Endometrial microvascular endothelial cells (primary cell): ENCODE measurements around the gene CHRM4. TPM values are rescaled to one million over a fixed set of nuclear protein-coding genes. Genes with fewer than 3 reads are reported as not detected.

Source experiments
- in situ Hi-C: cut with HindIII; loops from 2 replicates; pipeline ENCODE4 v1.10.0; 2017; ENCODE audit warnings: low sequenced_read_pairs, low pct_unique_long_range_greater_than_20kb; ENCODE audit errors: inconsistent ontology term
- total RNA-seq: library from RNA; depleted of rRNA; stranded (reverse); fragments of >200 nt; gene quantifications from one replicate; pipeline ENCODE4 v1.2.3, GENCODE V29; 2015; ENCODE audit errors: inconsistent ontology term

The CHRM4 gene
- total RNA-seq, 1 donor from 2014 or later, result not detected

DNA sequence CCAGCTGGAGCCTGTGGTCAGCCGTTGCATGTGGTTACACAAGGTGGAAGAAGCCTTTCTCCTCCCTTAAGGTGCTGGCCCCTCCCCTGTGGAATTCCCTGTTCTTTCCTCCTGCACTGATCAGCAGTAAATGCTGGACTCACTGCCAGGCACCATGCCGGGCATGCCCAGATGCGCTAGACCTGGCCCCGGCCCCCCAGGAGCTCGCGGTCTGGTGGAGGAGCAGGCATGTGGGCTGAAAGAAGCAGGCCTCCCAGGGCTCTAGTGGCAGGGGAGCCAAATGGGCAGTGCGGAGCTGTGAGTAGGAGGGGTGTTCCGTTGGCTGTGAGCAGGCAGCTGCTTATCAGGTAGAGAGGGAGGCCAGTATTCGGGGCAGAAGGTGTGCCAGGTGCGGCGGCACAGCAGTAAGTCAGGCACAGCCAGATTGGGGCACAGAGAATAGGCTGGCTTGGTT is 34.1 kb downstream of the CHRM4 start:
- in situ Hi-C loops, result no loop called here

DNA sequence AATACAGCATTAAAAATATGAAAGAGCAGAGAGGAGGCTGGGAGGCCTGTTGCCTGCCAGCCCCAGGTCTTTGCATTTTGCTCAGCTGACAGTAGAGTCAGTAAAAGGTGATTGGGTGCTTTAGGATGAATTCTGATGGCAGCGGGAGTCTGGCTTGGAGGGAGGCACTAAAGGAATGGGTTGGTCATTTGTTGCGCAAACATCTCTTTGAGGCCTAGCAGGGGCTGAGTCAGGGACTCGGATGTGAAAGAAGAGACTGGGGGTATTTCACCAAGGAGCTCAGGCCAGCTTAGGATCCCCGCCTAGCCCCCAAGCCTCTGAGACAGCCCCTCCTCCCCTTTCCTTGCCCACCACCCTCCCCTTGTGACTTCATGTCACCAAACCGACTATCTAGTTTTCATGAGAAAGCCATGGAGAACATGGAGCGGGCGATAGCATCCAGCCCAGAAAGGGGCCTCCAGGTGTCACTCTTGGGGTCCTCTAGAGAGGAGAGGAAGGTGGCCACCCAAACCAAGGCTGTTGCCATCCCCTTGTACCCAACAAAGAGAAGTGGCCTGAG is 34.6 kb downstream of the CHRM4 start:
- in situ Hi-C loops, result no loop called here

DNA sequence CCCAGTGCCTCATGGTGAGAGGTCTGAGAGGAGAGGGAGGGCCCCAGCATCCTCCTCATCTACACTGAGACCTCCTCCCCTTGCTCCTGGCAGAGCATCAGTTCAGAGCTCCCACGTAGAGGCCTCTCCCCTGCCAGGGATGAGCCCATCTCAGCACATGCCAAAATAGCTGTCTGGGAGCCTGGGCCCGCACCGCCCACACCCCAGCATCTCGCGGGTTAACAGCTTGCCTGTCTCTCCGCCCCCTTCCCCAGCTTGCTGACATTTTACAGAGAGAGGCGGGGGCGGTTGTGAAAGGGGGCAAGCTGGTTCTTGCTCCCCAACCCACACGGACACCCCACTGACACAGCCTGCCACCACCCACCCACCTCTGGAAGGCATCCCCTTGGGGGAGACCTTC is 37.9 kb downstream of the CHRM4 start:
- in situ Hi-C loops, result no loop called here

DNA sequence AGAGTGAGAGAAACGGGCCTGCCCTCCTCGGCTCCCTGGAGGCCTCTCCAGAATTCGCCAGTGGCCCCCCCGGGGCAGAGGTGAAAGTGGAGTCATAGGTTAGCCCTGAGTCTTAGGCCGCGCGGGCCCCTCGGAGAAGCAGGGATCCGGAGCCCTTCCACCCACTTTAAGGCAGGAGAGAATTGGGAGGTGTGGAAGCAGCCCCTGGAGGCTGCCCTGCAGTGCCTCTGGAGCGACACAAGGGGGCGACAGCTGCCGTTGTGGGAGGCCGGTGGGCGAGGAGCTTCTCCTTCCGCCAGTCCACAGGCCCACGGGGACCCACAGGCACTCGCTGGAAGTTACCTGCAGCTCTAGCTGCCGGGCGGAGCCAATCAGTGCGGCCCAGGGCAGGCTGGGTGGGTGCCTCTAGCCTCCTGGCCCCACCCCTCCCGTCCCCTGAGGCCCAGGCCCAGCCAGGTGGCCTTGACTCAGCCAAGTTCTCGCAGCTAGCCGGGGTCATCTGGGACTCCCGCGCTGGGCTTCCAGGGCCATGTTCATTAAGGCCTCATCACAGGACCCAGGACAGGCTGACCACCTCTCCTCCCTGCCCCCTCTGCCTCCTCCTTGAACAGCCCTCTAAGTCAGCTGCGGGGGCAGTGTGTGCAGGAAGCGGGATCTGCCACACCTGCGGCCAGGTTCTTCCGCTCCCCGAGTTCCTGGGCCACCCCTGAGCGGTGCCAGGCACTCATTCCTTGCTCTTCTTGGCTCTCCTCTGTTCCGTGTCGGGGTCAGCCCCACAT is 39.3 kb downstream of the CHRM4 start:
- in situ Hi-C loops, result no loop called here

DNA sequence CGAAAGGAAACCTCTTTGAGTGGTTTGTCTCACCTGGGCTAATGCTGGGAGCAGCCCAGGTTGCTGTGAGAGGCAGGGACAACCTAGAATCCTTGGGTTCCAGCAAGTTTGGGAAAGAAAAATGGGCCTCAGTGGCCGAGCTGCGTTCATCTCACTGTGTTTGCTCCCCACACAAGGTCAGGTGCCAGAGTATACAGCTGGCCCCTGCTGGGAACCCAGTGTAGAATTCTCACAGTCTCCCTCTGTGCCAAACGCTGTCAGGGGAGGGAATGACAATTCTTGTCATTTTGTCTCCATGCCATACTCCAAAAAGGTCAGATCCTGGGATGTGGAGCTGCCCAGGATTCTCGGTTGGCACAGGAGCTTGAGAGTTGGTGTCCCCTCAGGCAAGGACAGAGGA is 40.0 kb downstream of the CHRM4 start:
- in situ Hi-C loops, result no loop called here

DNA sequence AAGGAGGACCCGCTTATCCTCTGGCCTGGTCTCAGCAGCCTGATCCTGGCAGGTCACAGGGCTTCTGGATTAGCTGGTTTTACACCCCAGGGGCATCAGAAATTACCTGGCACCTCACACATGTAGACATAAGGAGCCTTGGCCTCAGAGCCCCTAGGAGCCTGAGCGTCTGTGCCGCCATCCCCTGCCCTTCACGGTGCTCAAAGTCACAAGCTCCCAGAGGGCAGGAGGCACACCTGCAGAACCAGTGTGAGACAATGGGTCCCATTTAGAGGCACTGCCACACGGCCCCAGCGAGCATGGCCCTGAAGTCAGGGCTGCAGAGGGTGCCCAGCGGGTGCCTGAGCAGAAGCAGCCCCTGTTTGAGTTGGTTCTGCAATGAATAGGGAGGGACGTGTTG is 40.4 kb downstream of the CHRM4 start:
- in situ Hi-C loops, result no loop called here

DNA sequence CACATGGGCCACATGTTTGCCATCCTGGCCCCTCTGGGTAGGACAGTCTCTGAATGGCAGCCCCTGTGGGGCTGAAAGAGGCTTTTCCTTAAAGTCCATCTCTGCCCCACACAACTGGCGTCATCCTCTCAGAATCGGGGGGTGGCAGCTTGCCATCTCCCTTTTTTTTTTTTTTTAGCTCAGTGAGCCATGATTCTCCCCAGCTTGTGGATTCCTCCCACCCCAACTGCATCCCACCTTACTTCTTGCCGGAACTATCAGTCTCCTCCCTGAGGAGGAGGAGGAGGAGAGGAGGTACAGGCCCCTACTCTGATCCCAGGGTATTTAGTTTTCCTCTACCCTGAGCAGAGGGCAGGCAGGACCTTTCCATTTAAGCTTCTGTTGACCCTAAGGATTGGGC is 40.9 kb downstream of the CHRM4 start:
- in situ Hi-C loops, result no loop called here

DNA sequence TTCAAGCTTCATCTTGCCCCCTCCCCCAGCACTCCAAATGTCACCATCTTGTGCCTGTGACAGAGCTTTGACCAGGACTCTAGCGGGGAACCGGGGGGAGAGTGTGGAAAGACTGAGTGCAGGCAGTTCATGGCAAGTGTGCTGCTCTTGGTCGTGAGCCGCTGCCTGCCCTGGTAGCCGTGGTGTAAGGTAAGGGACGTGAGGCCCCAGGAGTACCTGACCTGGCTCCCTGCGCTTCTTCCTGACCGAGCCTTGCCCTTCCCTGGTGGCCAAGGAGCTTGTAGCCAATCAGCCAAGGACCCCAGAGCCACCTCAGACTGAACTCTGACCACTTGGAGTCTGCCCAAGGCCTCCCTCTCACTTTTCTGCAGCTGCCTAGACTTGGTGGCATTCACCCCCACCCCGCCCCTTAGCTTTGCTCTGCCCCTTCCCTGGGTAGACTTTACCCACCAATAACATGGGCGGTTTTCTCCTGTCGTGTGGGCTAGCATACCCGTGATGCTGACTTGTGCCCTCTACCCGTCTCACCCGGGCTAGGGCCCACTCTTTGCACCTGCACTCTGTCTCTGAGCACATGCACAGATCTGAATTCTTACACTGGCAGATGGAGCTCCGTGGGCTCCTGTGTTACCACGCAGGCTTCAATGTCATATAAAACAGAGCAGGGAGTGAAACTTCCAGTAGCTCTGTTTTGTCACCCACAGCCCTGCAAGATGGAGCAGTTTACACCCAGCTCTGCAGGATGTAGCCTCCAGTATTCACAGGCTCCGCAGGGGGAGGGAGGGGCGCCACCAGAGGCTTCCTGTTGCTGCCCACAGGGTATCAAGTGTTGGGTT is 42.8 kb downstream of the CHRM4 start:
- in situ Hi-C loops, result no loop called here

DNA sequence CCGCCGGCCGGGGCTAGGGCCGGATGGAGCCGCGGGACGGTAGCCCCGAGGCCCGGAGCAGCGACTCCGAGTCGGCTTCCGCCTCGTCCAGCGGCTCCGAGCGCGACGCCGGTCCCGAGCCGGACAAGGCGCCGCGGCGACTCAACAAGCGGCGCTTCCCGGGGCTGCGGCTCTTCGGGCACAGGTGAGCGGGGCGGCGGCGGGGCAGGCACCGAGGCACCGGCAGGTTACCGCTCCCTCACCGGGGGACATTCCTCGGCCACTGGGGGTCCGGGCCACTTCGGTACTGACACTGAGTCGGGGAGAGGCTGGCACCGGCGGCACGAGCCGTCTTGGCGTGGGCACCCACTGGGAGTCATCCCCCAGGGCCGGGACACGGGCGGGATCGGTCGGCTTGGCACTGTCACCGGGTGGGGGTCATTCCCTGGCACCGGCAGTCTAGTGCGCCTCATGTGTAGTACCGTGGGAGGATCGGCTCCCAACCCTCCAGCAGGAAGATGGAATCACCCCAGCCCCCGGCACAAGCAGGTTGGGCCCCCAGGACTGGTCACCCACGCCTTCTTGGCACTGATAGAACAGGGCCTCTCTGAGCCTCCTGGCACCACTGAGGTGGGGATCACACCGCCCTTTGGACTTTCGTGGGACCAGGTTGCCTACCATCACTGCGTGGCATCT is 43.8 kb downstream of the CHRM4 start:
- in situ Hi-C loops, result no loop called here

DNA sequence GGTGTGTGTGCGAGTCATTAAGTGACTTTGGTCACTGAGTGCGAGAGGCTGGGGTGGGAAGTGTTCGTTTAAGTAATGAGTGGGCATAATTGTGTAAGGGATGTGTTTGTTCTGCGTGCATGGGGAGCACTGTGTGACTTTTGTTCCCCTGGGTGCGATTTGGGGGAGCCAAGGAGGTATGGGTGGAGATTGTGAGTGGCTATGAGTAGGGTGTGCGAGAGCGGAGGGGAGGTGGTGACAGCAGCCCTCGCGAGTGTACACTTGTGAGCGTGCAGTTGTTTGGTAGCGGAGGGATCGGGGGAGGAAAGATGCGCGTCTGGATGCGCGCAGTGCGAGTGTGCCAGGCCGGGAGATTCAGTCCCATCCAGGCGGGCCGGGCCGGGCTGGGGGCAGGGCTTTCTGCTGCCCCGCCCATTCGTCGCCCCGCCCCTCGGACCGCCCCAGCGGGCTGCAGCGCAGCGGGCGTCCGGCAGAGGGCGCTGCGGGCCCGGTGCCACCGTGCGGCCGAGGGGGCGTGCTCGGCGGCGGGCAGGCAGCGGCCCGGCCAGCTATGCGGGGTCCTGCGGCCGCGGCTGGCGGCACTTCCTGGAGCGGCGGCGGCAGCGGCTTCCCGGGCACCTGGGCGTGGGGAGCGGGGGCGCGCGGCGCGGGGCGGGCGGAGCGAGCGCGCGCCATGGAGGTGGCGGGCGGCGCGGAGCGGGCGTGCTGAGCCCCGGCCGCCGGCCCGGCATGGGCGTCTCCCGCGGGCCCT is 44.5 kb downstream of the CHRM4 start, which contains the start of gene DGKZ:
TSS of gene DGKZ (plus strand) at position 578 of the 751 bp plus-strand sequence. CDS start 197 bp downstream, outside the sequence.
- in situ Hi-C loops, result no loop called here

DNA sequence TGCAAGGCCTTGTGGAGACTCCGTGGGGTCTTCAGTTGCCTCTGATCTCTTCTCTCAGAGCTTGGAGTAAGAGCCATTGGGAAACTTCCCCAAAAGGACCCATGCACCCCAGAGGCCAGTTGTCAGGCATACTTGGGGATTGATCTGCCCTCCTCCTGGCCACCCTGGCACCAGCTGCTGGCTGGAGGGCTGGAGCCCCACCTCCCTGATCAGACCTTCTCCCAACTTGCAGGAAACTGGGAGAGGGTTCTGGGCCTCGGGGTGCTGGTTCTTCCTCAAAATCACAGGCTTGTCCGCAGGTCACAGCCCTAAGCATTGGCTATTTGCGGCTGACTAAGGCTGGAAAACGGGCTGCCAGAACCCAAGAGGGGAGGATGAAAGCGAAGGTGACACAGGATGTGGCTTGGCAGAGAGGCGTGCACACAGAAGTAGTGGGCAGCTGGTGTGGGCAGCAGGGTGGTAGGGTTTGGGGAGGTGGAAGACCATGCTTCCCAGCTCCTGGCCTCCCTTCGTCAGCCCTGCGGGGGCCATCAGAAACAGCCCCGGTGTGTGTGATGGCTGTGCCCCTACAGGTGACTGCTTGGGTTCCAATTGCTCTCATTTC is 45.6 kb downstream of the CHRM4 start:
- in situ Hi-C loops, result no loop called here

DNA sequence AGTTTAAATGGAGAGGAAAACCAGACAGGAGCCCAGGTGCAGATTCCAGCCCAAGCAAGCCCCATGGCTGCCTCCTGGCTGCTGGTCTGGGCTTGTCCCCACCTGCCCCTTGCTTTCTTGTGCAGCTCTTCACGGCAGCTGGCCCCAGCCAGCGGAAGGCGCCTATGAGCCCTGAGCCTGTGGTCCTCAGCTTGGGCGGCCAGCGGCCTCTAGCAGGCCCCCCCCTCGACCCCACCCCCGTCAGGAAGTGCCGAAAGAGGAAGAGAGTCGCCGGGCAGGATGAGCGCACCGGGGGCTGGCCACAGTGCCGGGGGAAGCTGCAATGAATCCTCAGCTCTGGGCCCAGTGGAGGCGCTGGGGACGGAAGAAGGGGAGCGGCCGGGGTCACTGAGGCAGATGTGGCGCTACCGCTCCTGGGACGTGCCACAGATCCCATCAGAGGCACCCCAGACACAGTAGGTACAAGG is 46.4 kb downstream of the CHRM4 start:
- in situ Hi-C loops, result no loop called here

DNA sequence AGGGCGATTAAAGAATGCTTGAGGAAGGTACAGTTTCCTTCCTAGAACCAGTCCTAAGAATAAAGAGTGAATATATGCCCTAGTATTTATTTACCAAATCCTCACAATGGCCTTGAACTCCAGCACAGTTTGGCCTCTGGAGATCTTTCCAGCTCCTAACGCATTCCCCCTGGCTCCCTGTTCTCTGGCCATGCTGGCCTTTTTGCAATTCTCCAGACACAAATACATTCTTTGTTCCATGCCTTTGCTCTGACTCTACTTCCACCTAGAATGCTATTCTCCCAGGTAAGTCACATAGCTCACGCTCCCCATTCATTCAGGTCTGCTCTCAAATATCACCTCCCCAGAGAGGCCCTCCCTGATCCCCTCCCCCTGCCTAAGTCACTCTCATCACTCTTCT is 48.1 kb downstream of the CHRM4 start:
- in situ Hi-C loops, result no loop called here

DNA sequence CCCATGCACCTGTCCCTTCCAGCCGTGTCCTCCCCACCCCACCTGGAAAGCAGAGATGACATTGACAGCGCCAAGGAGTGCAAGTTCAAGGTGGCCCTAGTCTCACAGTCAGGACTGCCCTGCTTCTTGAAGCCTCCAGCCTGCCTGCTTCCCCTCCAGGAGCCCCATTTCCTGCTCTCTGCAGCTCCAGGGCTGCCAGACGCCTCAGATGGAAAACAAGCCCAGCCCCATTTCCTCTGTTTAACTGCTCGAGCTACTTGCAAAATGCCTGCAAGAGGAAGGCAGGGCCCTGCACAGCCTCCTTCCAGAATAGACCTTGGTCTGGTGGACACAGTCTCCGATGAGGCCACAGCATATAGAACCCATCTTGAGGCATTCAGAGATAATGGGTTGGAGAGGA is 49.3 kb downstream of the CHRM4 start:
- in situ Hi-C loops, result no loop called here

DNA sequence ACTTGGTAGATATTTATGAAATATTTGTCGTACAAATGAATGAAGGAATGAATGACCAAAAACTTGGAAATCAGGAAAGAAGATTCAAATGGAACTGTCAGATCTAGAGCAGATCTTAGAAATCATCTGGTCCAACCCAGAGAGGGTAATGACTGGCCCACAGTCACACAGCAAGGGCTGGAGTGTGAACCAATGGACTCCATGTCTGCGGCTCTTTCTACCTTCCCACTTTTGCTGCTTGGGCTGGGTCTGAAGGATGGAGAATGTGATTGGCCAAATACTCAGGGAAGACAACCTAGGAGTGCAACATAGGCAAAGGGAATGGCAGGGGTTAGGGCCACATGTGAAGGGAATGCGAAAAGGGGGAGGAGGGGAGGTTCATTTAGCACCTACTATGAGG is 50.1 kb downstream of the CHRM4 start:
- in situ Hi-C loops, result no loop called here

DNA sequence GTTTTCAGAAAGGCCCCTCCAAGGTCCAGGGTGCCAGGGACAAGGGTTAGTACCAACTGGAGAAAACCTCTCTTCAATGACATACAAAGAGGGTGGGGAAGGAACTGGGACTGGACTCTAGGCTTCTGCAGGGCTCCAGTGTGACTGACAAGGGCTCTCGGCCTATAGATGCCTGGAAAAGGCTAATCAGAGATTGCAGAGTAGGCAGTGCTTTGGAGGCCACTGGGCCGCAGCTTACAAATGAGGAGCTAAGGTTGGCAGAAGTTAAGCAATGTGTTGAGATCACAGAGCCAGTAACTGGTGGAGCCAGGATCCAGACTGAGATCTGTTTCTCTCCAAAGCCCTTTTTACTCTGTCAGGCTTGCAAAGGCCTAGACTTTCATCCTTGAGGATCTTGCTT is 51.8 kb downstream of the CHRM4 start:
- in situ Hi-C loops, result loop anchor here (10.0 kb wide), 1 partner anchor 105 kb away; no protein-coding TSS in a partner anchor

DNA sequence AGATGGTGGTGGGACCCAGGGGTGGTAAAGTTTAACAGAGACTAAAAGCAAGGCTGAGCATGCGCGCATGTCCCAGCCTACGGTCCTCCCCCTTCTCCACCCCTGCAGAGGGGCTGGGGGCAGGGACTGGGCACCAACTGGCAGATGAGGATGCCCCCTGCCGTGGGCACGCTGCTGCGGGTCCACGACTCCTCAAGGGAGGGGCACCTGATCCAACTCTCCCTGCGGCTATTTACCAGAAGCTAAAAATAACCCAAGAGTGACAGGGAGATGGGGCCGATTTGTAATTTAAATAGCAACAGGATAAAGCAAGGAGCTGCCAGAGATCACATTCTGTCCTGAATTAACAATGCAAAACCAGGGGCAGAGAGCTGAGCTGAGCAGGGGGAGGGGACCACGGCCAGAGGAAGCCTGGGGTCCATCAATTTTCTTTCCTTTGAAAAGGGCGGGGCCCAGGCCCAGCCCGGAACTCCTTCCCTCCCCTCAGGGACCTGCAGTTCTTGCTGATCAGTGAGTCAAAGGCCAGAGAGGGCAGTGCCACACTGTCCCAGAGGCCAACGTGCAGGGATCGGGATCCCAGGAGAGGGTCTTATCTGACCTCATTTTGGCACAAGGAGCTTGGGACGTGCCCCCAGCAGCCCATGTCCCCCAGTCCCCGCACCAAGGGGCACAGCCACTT is 52.4 kb downstream of the CHRM4 start:
- in situ Hi-C loops, result loop anchor here (10.0 kb wide), 1 partner anchor 104 kb away; no protein-coding TSS in a partner anchor
